Hypothalamus (tissue), 51 donors: ENCODE results near the gene ACOT7.

ENCODE experiments used
- DNase-seq, 51 donors: peaks; one replicate each; lab custom pipeline; 2025; lab: John Stamatoyannopoulos, UW

The ACOT7 gene

GRCh38 chr1:6424619-6425593, 31.3 kb upstream of the ACOT7 start, which contains the start of gene ESPN:
Gene ESPN (plus strand): TSS chr1:6424776. CDS start chr1:6424956, 180 bp downstream.
- no peak for DNase-seq

GRCh38 chr1:6424000-6424565, 30.5 kb upstream of the ACOT7 start:
- DNase-seq: no peak

- peak in 4 of 51 donors; percentile 2 to 24 (median 6) for DNase-seq
Observed at GRCh38 chr1:6423321-6423999, 29.9 kb upstream of the ACOT7 start.

- no peak for DNase-seq
Observed at GRCh38 chr1:6421266-6421665, 27.7 kb upstream of the ACOT7 start.

DNA sequence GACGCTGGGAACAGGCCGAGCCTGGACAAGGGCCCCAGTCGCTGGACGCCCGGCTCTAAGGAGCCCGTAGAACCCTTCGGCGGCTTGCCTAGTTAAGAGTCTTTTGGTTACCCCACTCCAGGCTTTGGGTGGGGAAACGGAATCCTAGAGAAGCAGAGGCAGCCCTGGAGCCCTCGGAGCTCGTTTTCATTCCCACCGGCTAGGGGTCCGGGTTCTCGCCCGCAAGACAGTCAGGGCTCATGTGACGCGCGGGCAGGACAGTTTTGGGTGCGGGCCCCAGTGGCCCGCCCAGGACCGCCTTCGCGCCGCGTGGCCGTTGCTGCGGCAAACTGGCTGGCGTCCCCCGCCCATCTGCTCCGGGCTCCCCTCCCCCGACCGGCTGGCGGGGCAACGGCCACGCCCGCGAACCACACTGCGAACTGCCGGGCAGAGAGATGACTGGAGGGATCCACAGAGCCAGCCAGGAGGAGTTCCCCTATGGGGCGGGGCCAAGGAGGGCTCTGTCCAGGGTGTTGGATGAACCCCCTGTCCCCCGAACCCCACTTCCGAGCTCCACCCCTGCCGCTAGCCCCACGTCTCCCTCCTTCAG, 27.0 kb upstream of the ACOT7 start:
- DNase-seq: no peak

DNA sequence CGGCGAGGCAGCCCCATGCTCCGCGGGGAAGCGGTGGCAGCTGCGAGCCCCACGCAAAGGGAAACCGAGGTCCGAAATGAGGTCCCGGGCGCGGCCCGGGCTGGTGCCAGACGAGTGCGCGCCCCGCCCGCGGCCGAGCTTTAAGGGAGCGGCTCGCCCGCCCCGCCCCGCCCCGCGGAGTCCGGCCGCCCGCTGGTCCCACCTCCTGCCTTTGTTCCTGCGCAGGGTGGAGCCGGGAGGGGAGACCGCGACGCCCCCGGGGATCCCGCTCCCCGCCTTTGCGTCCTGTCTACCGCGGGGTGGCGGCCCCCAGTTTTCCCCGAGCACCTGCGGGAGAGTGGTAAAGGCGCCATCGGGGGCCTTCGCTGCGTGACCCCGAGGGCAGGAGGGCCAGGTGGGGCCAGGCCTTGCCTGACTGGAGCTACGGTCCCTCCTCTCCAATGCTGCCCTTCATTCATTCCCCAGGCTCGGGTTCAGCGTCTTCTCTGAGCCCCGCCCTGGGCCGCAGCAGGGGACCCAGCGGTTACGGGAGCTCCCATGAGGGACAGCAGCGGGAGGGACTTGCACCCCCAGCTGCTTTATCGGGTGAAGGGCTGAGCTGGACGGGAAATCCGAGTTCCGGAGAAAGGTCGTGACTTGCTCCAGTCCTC, 26.4 kb upstream of the ACOT7 start, which contains the start of gene HES2:
TSS of gene HES2 (minus strand) at position 116 of the 650 bp plus-strand sequence. CDS start at position 17, 99 bp downstream.
- no peak for DNase-seq

GRCh38 chr1:6419397-6419803, 25.8 kb upstream of the ACOT7 start:
- no peak for DNase-seq

DNA sequence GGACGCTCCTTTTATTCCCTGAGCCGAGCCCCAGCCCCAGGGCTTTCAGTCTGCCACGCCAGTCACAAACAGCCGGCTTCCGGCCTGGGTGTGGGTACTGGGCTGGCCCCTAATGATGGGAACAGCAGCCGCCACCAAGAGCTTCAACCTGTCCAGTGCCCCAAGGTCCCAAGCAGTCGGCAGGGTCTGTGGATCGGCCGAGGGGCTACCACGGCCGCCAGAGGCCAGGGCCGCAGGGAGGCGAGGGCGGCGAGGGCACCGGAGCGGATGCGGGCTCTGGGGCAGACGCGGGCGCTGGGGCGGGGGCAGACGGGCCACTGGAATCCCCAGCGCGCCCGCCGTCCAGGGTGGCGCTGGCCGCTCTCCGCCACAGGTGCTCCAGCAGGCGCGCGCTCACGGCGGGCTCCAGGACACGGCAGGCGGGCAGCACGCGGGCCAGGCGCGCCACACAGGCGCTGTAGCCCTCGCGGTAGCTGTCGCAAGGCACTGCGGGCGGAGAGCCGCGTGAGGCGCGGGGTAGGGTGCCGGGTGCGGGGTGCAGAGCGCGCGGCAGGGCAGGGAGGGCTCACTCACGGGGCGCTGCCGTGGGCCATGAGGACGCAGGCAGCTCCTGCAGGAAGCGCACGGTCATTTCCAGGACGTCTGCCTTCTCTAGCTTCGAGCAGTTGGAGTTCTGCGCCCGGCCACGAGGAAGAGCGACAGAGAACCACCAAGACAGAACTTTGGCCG, 25.3 kb upstream of the ACOT7 start:
- DNase-seq: no peak

DNA sequence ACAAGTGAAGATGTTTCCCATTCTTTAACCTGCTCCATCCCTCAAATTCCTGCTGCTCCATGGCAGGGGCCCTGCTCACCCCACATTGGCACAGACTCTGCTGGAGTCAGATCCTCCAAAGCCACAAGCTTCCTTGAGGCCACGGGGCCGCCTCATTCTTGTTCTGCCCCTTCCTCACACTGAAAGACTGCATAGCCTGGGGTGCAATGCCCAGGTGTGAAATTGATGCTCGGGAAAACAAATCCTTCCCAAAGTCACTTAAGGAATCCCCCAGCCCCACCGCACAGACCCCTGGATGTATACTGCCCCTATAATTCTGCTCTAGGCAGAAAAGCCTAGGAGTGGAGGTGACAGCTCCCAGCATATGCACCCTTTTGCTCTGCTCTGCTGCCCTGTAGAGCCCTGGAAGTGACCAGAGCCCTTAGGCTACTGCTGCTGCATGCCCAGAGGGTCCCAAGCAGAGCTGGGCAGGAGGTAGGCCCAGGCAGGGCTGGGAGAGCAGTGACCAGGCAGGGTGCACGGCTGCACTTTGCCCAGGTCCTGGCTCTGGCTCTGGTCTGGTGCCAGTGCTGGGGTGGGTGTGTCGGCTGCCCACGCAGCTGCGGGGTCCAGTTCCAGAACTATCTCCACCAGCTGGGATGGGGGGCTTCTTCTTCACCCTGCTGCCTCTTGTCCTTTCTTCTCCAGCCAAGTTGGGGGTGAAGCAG, 24.5 kb upstream of the ACOT7 start:
- no peak for DNase-seq

GRCh38 chr1:6416906-6417305, 23.3 kb upstream of the ACOT7 start:
- no peak for DNase-seq

GRCh38 chr1:6416295-6416656, 22.7 kb upstream of the ACOT7 start:
- DNase-seq: no peak

- DNase-seq: no peak
Observed at GRCh38 chr1:6414881-6415626, 21.5 kb upstream of the ACOT7 start.

DNA sequence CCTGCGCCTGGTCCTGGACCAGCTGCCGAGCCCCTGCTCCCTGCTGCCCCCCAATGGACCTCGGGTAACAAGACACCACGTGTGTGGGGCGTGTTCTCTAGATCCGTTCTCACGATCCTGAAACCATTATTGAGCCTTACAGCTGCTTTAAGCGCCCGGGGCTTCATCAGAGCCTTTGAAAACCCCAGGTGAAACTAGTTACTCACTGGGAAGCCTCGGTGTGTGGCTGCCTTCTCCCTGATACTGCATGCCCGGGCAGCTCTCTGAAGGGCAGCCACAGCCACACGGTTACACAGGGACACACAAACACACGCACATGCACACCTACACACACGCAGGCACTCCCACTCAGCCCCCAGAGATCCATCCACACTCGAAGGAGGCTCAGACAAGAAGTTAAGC, 20.9 kb upstream of the ACOT7 start:
- peak in 5 of 51 donors; percentile 0 to 23 (median 7) for DNase-seq

- no peak for DNase-seq
Observed at GRCh38 chr1:6412896-6413295, 19.3 kb upstream of the ACOT7 start.

GRCh38 chr1:6410248-6410893, 16.8 kb upstream of the ACOT7 start:
- DNase-seq: no peak

GRCh38 chr1:6409733-6410132, 16.2 kb upstream of the ACOT7 start:
- no peak for DNase-seq

DNA sequence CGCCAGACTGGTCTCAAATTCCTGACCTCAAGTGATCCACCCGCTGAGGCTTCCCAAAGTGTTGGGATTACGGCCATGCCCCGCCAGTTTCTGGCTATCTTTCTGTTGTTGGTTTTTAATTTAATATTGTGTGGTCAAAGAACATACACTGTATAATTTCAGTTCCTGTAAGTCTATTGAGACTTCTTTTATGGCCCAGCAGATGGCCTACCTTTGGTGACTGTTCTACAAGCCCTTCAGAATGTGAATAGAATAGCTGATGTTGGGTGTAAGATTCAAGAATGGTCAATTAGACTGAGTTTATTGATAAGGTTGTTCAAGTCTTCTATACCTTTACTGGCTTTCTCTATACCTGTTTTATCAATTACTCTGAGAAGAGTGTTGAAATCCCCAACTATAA, 15.5 kb upstream of the ACOT7 start:
- DNase-seq: no peak

DNA sequence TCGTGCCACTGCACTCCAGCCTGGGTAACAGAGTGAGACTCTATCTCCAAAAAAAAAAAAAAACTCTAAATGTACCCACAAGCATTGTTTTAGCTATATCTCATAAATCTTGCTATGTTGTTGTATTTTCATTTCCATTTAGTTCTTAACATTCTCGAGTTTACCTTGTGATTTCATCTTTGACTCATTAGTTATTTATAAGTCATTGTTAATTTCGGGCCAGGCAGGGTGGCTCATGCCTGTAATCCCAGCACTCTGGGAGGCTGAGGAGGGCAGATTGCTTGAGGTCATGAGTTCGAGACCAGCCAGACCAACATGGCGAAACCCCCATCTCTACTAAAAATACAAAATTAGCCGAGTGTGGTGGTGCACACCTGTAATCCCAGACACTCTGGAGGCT, 14.5 kb upstream of the ACOT7 start:
- no peak for DNase-seq
